WERI-Rb-1 (cell line): ENCODE data around the gene USP31.
"Not testable (repeated sequence)": the region's sequence is repeated elsewhere in the genome, so short reads cannot be mapped to it uniquely, and the experiment has no call there.

Experiments
- DNase-seq: peaks from one replicate; pipeline ENCODE4 v3.0.0-alpha.2; 2020
- H3K27ac ChIP-seq: fragments of 250-450 bp; sonication (Bioruptor Pico); 2 replicates; pipeline ENCODE4 v1.5.1; 2020; ENCODE audit warnings: mild to moderate bottlenecking, moderate library complexity
- H3K27me3 ChIP-seq: fragments of 250-450 bp; sonication (Bioruptor Pico); 2 replicates; pipeline ENCODE4 v1.5.1; 2021; ENCODE audit warnings: mild to moderate bottlenecking, low read depth, moderate library complexity; ENCODE audit not compliant: insufficient read depth, severe bottlenecking
- H3K36me3 ChIP-seq: fragments of 250-450 bp; sonication (Bioruptor Pico); 2 replicates; pipeline ENCODE4 v1.5.1; 2020; ENCODE audit warnings: mild to moderate bottlenecking, moderate library complexity
- H3K4me3 ChIP-seq: 2 replicates; pipeline ENCODE4 v1.5.1; 2011; ENCODE audit warnings: low read depth, mild to moderate bottlenecking, control low read depth, low read length
- H3K9me3 ChIP-seq: fragments of 250-450 bp; sonication (Bioruptor Pico); 2 replicates; pipeline ENCODE4 v1.5.1; 2021; ENCODE audit warnings: mild to moderate bottlenecking, moderate library complexity; ENCODE audit not compliant: severe bottlenecking
- TF ChIP-seq, protein P1 (sequence below): IDR thresholded peaks from 2 replicates; pipeline ENCODE4 v1.5.1; 2011; ENCODE audit warnings: low read depth, mild to moderate bottlenecking, control low read depth, inconsistent platforms, low read length

USP31 gene

GRCh38 chr16:23145608-23146007 is 3.6 kb downstream of the USP31 start:
- H3K9me3 ChIP-seq: no peaks in the 10 kb centered on the region
- no peaks in the 10 kb centered on the region for H3K27me3 ChIP-seq
- no peak for DNase-seq
- TF ChIP-seq, protein P1, sequence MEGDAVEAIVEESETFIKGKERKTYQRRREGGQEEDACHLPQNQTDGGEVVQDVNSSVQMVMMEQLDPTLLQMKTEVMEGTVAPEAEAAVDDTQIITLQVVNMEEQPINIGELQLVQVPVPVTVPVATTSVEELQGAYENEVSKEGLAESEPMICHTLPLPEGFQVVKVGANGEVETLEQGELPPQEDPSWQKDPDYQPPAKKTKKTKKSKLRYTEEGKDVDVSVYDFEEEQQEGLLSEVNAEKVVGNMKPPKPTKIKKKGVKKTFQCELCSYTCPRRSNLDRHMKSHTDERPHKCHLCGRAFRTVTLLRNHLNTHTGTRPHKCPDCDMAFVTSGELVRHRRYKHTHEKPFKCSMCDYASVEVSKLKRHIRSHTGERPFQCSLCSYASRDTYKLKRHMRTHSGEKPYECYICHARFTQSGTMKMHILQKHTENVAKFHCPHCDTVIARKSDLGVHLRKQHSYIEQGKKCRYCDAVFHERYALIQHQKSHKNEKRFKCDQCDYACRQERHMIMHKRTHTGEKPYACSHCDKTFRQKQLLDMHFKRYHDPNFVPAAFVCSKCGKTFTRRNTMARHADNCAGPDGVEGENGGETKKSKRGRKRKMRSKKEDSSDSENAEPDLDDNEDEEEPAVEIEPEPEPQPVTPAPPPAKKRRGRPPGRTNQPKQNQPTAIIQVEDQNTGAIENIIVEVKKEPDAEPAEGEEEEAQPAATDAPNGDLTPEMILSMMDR: no peak
- no peak overlapping the region for H3K27ac ChIP-seq
- peaks cover 7% of the 10 kb centered on the region for H3K36me3 ChIP-seq
- no peak overlapping the region for H3K4me3 ChIP-seq

DNA sequence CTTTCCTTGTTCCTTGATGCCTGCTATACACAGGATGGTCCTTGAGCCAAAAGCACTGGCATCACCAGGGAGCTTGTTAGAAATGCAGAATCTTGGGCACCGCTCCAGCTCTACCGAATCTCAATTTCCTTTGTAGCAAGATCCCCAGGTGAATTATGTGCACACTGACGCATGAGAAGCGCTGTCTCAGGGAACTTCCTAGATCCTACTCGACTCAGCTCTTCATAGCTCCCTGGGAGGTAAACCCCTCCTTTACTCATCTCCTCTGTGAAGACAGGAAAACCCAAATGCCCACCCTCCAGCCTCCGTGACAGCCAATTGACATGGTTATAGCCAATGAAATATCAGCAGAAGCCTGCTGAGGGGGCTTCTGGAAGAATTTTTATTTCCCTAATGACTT is 4.1 kb downstream of the USP31 start:
- peaks cover 7% of the 10 kb centered on the region for H3K36me3 ChIP-seq
- DNase-seq: no peak
- H3K27ac ChIP-seq: no peak overlapping the region

GRCh38 chr16:23144393-23144792 is 4.9 kb downstream of the USP31 start:
- not testable (repeated sequence) for H3K27me3 ChIP-seq, H3K9me3 ChIP-seq, H3K4me3 ChIP-seq, DNase-seq, H3K27ac ChIP-seq, H3K36me3 ChIP-seq

More for the DNA sequence above, 4.1 kb downstream of the USP31 start:
- Histone ChIP-seq H3K4me3 (no peak overlapping the region), H3K27me3 (no peaks in the 10 kb centered on the region), H3K9me3 (no peaks in the 10 kb centered on the region)
- TF ChIP-seq, protein P1: no peak

DNA sequence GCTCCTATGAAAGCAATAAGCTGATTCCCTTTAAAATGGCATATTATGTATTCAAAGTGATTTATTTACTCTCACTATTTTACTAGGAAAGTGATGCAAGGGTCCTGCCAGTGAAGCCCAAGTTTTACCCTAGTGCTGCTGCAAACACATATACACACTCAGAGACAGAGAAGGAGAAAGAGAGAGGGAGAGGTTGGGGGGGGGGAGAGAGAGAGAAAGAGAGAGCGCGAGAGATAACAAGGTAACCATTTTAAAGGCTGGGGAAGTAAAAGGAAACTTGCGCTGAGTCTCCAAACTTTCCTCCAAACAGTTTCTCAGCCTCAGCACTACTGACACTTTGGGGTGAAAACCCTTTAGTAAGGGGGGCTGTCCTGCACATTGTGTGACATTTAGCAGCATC is 5.9 kb downstream of the USP31 start:
- Histone ChIP-seq H3K4me3 (no peak overlapping the region), H3K9me3 (no peaks in the 10 kb centered on the region), H3K36me3 (peaks cover 7% of the 10 kb centered on the region), H3K27ac (no peak overlapping the region), H3K27me3 (no peaks in the 10 kb centered on the region)
- TF ChIP-seq, protein P1: no peak
- DNase-seq: no peak

- Histone ChIP-seq H3K36me3 (peaks cover 4% of the 10 kb centered on the region), H3K27me3 (no peaks in the 10 kb centered on the region), H3K27ac (no peak overlapping the region), H3K9me3 (no peaks in the 10 kb centered on the region), H3K4me3 (no peak overlapping the region)
- DNase-seq: no peak
- TF ChIP-seq, protein P1: no peak
These were observed 7.1 kb downstream of the USP31 start for GRCh38 chr16:23141959-23142740.

- H3K36me3 ChIP-seq: peaks cover 4% of the 10 kb centered on the region
- DNase-seq: no peak
- no peaks in the 10 kb centered on the region for H3K9me3 ChIP-seq
- no peaks in the 10 kb centered on the region for H3K27me3 ChIP-seq
- no peak overlapping the region for H3K27ac ChIP-seq
- TF ChIP-seq, protein P1: no peak
- no peak overlapping the region for H3K4me3 ChIP-seq
These were observed 7.8 kb downstream of the USP31 start for GRCh38 chr16:23141500-23141899.
